Measurements from ENCODE around the gene RAB22A. TPM values are rescaled to one million over a fixed set of nuclear protein-coding genes. Genes with fewer than 3 reads are reported as not detected.

Gene RAB22A
- total and polyA plus RNA-seq, 9 of the 15 experiments (the other 6 are each of a cell fraction or from before 2014, with no cell fraction given) = 1.1 to 8.0 (median 6.7) TPM

DNA sequence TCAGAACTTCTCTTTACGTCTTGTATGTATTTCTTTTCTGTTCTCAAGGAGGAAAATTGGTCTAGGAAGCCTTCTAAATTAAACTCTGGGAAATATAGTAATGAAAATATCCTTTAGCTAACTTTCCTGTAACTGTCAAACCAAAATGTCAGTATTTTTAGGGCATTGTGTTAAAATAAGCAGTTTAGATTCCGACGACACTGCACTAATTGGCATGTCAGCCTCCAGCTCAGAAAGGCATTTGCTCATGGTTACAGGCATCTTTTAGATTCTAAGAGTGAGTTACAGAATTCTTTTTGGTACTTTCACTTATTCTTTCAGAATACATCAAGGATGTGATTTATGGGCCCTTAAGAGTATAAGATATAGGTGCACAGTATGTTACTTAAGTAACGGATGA, 53.5 kb downstream of the RAB22A start:
- Histone ChIP-seq H3K4me1 (replicated peaks in 1 of 2; ENCODE audit: control insufficient read depth in 2 of 2, insufficient read depth in 2 of 2, low read length in 2 of 2) (peaks cover 0 to 3% of the 10 kb centered on the region in 2 experiments; a peak in 2 of 5 replicates), H3K27ac (ENCODE audit: extremely low read depth, low read depth, low read length) (no peak overlapping the region), H3K36me3 (ENCODE audit: control insufficient read depth, insufficient read depth, low read length) (peaks cover 41% of the 10 kb centered on the region; the same call in 2 of the 3 replicates), H3K4me3 (no peak overlapping the region), H3K27me3 (ENCODE audit: control insufficient read depth in 2 of 2, insufficient read depth in 2 of 2, low read length in 2 of 2) (no peaks in the 10 kb centered on the region), H2AFZ (ENCODE audit: low read depth, low read length) (no peak overlapping the region), H3K79me2 (ENCODE audit: control insufficient read depth, insufficient read depth, low read length) (no peaks in the 10 kb centered on the region), H4K20me1 (replicated peaks; ENCODE audit: control insufficient read depth, insufficient read depth, low read length) (peaks cover 4% of the 10 kb centered on the region; the same call in 1 of the 2 replicates), H3K9me3 (replicated peaks; ENCODE audit: control insufficient read depth, insufficient read depth, low read depth, low read length) (no peaks in the 10 kb centered on the region), H3K9me1 (ENCODE audit: control insufficient read depth, insufficient read depth, low read length) (no peaks in the 10 kb centered on the region), H3K9ac (ENCODE audit: insufficient read depth in 1 of 2, low read depth in 2 of 2, low read length in 2 of 2) (no peak overlapping the region), H3K4me2 (ENCODE audit: insufficient read depth, low read length) (no peak overlapping the region)
- in situ Hi-C loops (cut with MboI) = no loop called here
- ATAC-seq = no peak
- FAIRE-seq = no peak
- TF ChIP-seq ZNF316 (IDR thresholded peaks at IDR 0.05) (peak; percentile 28; the same call in 1 of the 2 replicates), SMARCA4 (IDR thresholded peaks at IDR 0.05) (no peak), ZBTB43 (CRISPR knock-in tag; IDR thresholded peaks at IDR 0.05) (no peak), MAFK (IDR thresholded peaks at IDR 0.05; ENCODE audit: low read length) (peak; percentile 9; the same call in 1 of the 2 replicates)
- DNase-seq (ENCODE audit: extremely low read depth in 1 of 4, low spot score in 3 of 4) = no peak
- BruUV-seq (replicated peaks) = no TSS peak
- intact Hi-C loops (cut with micrococcal nuclease) = no loop called here
- ChIA-PET POLR2A (interaction anchor here (1.2 to 2.9 kb wide), 2 partner anchors 10 to 30 kb away, joined by 3 to 8 read pairs; no protein-coding TSS in a partner anchor), CTCF (ENCODE audit: low intra/inter-chr PET ratio) (no interaction called here)
- WGBS (ENCODE audit: insufficient coverage, low coverage, missing lambda C conversion rate) = 86% methylated on average over 4 of the region's 4 CpGs

- intact Hi-C loops (cut with micrococcal nuclease) = no loop called here
- FAIRE-seq = no peak
Measured at GRCh38 chr20:58366866-58367265, 57.4 kb downstream of the RAB22A start.

More at GRCh38 chr20:58366866-58367265, 57.4 kb downstream of the RAB22A start:
- H3K4me1 ChIP-seq (replicated peaks in 1 of 2; ENCODE audit: control insufficient read depth in 2 of 2, insufficient read depth in 2 of 2, low read length in 2 of 2) = peaks cover 0 to 3% of the 10 kb centered on the region in 2 experiments; a peak in 2 of 5 replicates
- peaks cover 3% of the 10 kb centered on the region; the same call in 1 of the 2 replicates for H4K20me1 ChIP-seq (replicated peaks; ENCODE audit: control insufficient read depth, insufficient read depth, low read length)
- H3K79me2 ChIP-seq (ENCODE audit: control insufficient read depth, insufficient read depth, low read length) = no peaks in the 10 kb centered on the region
- in situ Hi-C loops (cut with MboI) = no loop called here
- no peaks in the 10 kb centered on the region for H3K27me3 ChIP-seq (ENCODE audit: control insufficient read depth in 2 of 2, insufficient read depth in 2 of 2, low read length in 2 of 2)
- ChIA-PET CTCF (ENCODE audit: low intra/inter-chr PET ratio) (no interaction called here), POLR2A (interaction anchor here (1.9 kb wide), 1 partner anchor 22 kb away, joined by 4 read pairs; the partner anchor contains the start of gene VAPB)
- TF ChIP-seq SMAD4 (CRISPR knock-in tag; conservative IDR thresholded peaks at IDR 0.05) (no peak), BHLHE40 (IDR thresholded peaks at IDR 0.05; ENCODE audit: low read length) (no peak), BCOR (IDR thresholded peaks at IDR 0.05) (no peak), NFE2 (IDR thresholded peaks at IDR 0.05; ENCODE audit: low read depth) (no peak), ZNF561 (CRISPR knock-in tag; conservative IDR thresholded peaks at IDR 0.05) (no peak), ZNF239 (CRISPR knock-in tag; IDR thresholded peaks at IDR 0.05) (no peak), NR2F6 (CRISPR knock-in tag; IDR thresholded peaks at IDR 0.05) (no peak), ZNF583 (CRISPR knock-in tag; IDR thresholded peaks at IDR 0.05) (no peak), MYC (IDR thresholded peaks at IDR 0.05; ENCODE audit: low read depth, low read length) (no peak), MYC (CRISPR knock-in tag; IDR thresholded peaks at IDR 0.05; ENCODE audit: borderline replicate concordance, low read depth) (no peak), MAZ (CRISPR knock-in tag; conservative IDR thresholded peaks at IDR 0.05 in 1 of 2, IDR thresholded peaks at IDR 0.05 in 1 of 2) (no peak), RBM17 (IDR thresholded peaks at IDR 0.05; ENCODE audit: borderline replicate concordance, low read depth, low read length) (no peak), TAF1 (IDR thresholded peaks at IDR 0.05; ENCODE audit: control insufficient read depth, extremely low read depth, insufficient read depth, low read length, severe bottlenecking) (no peak)
- peaks cover 19% of the 10 kb centered on the region; the same call in 1 of the 3 replicates for H3K36me3 ChIP-seq (ENCODE audit: control insufficient read depth, insufficient read depth, low read length)
- no peaks in the 10 kb centered on the region for H3K9me1 ChIP-seq (ENCODE audit: control insufficient read depth, insufficient read depth, low read length)
- H3K9me3 ChIP-seq (replicated peaks; ENCODE audit: control insufficient read depth, insufficient read depth, low read depth, low read length) = no peaks in the 10 kb centered on the region
- no peak overlapping the region for H3K9ac ChIP-seq (ENCODE audit: insufficient read depth in 1 of 2, low read depth in 2 of 2, low read length in 2 of 2)
- no TSS peak for BruUV-seq (replicated peaks)
- no peak overlapping the region for H3K27ac ChIP-seq (ENCODE audit: extremely low read depth, low read depth, low read length)
- H2AFZ ChIP-seq (ENCODE audit: low read depth, low read length) = no peak overlapping the region
- no peak for ATAC-seq
- DNase-seq (ENCODE audit: extremely low read depth in 1 of 4, low spot score in 3 of 4) = no peak
- no peak overlapping the region for H3K4me2 ChIP-seq (ENCODE audit: insufficient read depth, low read length)
- H3K4me3 ChIP-seq = no peak overlapping the region
- WGBS (ENCODE audit: insufficient coverage, low coverage, missing lambda C conversion rate) = 86% methylated on average over 3 of the region's 3 CpGs
